Skeletal muscle tissue (tissue), 4 donors: ENCODE measurements around the gene SH3BP4. TPM values are rescaled to one million over a fixed set of nuclear protein-coding genes. Genes with fewer than 3 reads are reported as not detected.

ENCODE experiments used
- H3K27ac ChIP-seq: one replicate; pipeline ENCODE4 v1.7.0; 2013; ENCODE audit warnings: mild to moderate bottlenecking, low read depth, low read length, inconsistent platforms
- H3K27me3 ChIP-seq, 3 donors: one replicate each; pipeline ENCODE4 v1.7.0; 2013; ENCODE audit warnings: low read length in 3 of 3; ENCODE audit not compliant: control insufficient read depth in 3 of 3, insufficient read depth in 3 of 3
- H3K36me3 ChIP-seq, 3 donors: one replicate each; pipeline ENCODE4 v1.7.0; 2013; ENCODE audit warnings: low read length in 3 of 3; ENCODE audit not compliant: control insufficient read depth in 3 of 3, insufficient read depth in 3 of 3
- H3K4me1 ChIP-seq, 3 donors: one replicate each; pipeline ENCODE4 v1.7.0; 2013; ENCODE audit warnings: low read length in 3 of 3, mild to moderate bottlenecking in 3 of 3; ENCODE audit not compliant: control insufficient read depth in 3 of 3, insufficient read depth in 3 of 3
- H3K4me3 ChIP-seq, 3 donors: one replicate each; pipeline ENCODE4 v1.7.0; 2013; ENCODE audit warnings: low read length in 3 of 3
- H3K9ac ChIP-seq, 3 donors: one replicate each; pipeline ENCODE4 v1.7.0; 2013; ENCODE audit warnings: low read length in 3 of 3, mild to moderate bottlenecking in 3 of 3, moderate library complexity in 2 of 3, low read depth in 1 of 3
- H3K9me3 ChIP-seq, 3 donors: one replicate each; pipeline ENCODE4 v1.7.0; 2013; ENCODE audit warnings: low read length in 3 of 3; ENCODE audit not compliant: control insufficient read depth in 3 of 3
- total RNA-seq: library from RNA; depleted of rRNA; stranded (reverse); fragments of >200 nt; gene quantifications from one replicate; pipeline ENCODE4 v1.2.3, GENCODE V29; 2014
- donor health status: Osteomylitis.

SH3BP4 gene
- total RNA-seq, 1 donor from 2014 or later = 8.9 TPM

GRCh38 chr2:235025800-235026536 lies 74.2 kb downstream of the SH3BP4 start:
- no peak overlapping the region for H3K27ac ChIP-seq
- no peaks in the 10 kb centered on the region for H3K27me3 ChIP-seq
- H3K9ac ChIP-seq = no peak overlapping the region
- H3K36me3 ChIP-seq = no peaks in the 10 kb centered on the region
- H3K9me3 ChIP-seq = no peaks in the 10 kb centered on the region
- no peak overlapping the region for H3K4me3 ChIP-seq
- peaks cover 9 to 24% (median 13%) of the 10 kb centered on the region in 3 donors for H3K4me1 ChIP-seq

DNA sequence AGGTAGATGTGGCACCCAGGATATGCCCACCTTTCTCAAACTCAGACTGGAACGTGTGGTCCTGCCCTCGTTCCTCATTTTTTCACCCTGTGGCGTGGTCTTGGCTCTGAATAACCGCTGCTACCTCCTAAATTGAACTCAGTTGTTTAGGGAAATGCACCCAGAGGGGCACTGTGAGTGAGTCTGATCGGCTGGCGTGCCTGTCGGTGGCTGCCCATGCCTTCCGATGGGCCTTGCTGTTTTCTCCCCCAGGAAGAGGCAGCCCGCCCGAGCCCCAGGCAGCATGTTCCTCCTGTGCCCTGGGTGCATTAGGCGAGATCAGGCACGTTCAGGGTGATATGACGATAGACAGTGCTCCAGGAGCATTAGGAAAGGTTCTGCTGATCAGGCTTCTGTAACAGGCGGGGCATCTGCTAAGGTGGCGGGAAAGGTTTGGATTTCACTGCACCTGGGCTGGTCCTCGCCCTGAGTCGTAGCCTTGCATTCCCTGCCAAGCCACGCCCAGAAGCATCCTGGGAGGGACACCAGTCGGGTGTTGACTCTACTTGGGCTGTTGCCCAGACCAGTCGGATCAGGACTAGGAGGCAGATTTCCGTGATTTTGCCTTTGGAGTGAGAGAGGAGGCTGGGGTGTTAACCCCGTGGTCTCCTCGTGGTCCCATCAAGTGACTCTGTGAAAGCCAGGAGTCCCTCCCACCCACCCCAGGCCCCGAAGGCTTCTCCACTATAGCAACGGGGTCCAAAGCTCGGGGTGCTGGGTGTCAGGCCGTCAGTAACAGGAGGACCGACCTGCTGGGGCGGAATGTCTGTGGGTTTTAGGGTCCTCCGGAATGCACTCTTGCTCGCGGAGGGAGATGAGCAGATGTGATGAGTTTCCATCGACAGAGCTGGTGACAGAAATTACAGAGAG lies 75.1 kb downstream of the SH3BP4 start:
- H3K9ac ChIP-seq = no peak overlapping the region
- H3K27me3 ChIP-seq = no peaks in the 10 kb centered on the region
- H3K9me3 ChIP-seq = no peaks in the 10 kb centered on the region
- H3K4me1 ChIP-seq = peaks cover 9 to 24% (median 13%) of the 10 kb centered on the region in 3 donors
- no peak overlapping the region for H3K27ac ChIP-seq
- no peaks in the 10 kb centered on the region for H3K36me3 ChIP-seq
- H3K4me3 ChIP-seq = no peak overlapping the region

- Histone ChIP-seq H3K4me3 (no peak overlapping the region), H3K4me1 (peaks cover 9 to 24% (median 13%) of the 10 kb centered on the region in 3 donors), H3K9me3 (no peaks in the 10 kb centered on the region), H3K36me3 (no peaks in the 10 kb centered on the region), H3K27ac (no peak overlapping the region), H3K27me3 (no peaks in the 10 kb centered on the region), H3K9ac (no peak overlapping the region)
Observed at GRCh38 chr2:235027558-235028214, 75.9 kb downstream of the SH3BP4 start.

GRCh38 chr2:235028646-235029045 lies 76.8 kb downstream of the SH3BP4 start:
- no peaks in the 10 kb centered on the region for H3K36me3 ChIP-seq
- H3K4me3 ChIP-seq = no peak overlapping the region
- H3K9me3 ChIP-seq = no peaks in the 10 kb centered on the region
- no peaks in the 10 kb centered on the region for H3K27me3 ChIP-seq
- H3K4me1 ChIP-seq = peaks cover 9 to 24% (median 13%) of the 10 kb centered on the region in 3 donors
- no peak overlapping the region for H3K9ac ChIP-seq
- no peak overlapping the region for H3K27ac ChIP-seq

DNA sequence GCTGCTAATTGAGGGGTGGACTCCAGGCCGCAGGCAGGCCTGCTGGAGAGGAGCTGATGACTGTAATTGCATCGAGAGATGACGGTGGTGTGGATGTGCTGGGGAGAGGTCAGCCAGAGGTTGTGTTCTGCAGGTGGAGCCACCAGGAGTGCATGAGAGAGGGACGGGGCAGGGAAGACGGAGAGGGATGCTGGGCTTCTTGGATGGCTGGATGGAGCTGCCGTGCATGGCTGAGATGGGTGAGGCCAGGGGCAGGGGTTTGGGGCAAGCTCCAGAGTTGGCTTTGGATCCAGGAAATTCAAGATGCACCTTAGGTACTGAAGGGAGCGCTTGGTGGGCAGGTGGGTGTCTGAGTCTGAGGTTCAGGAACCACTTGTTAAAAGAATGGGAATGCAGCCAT lies 77.2 kb downstream of the SH3BP4 start:
- Histone ChIP-seq H3K9me3 (no peaks in the 10 kb centered on the region), H3K9ac (no peak overlapping the region), H3K27ac (no peak overlapping the region), H3K4me3 (no peak overlapping the region), H3K36me3 (no peaks in the 10 kb centered on the region), H3K27me3 (no peaks in the 10 kb centered on the region), H3K4me1 (peaks cover 9 to 24% (median 13%) of the 10 kb centered on the region in 3 donors)

GRCh38 chr2:235030126-235030525 lies 78.3 kb downstream of the SH3BP4 start:
- Histone ChIP-seq H3K27ac (no peak overlapping the region), H3K9ac (no peak overlapping the region), H3K4me3 (no peak overlapping the region), H3K27me3 (no peaks in the 10 kb centered on the region), H3K4me1 (peaks cover 6 to 24% (median 13%) of the 10 kb centered on the region in 3 donors), H3K9me3 (no peaks in the 10 kb centered on the region), H3K36me3 (no peaks in the 10 kb centered on the region)

DNA sequence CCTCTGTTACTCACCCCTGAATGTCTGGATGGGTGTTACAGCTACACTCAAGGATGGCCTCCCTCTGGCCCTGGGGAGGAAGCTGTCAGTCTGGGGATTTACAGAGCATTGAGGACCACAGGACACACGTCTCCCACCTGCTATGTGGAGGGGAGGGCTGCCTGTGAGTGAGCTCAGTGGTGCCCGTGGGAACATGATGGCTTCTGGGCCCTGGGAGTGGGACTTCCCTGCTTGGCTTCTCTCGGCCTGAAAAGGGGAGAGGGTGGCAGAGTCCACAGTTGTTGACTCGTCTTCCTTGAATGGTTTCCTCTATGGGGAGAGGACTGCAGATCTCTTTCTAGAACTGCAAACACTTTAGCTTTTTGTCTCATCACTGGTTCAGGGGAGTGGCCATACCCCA lies 79.1 kb downstream of the SH3BP4 start:
- Histone ChIP-seq H3K4me3 (no peak overlapping the region), H3K27me3 (no peaks in the 10 kb centered on the region), H3K27ac (no peak overlapping the region), H3K9ac (peak overlapping the region in 1 of 3 donors; percentile 16), H3K9me3 (no peaks in the 10 kb centered on the region), H3K36me3 (no peaks in the 10 kb centered on the region), H3K4me1 (peaks cover 6 to 23% (median 11%) of the 10 kb centered on the region in 3 donors)

DNA sequence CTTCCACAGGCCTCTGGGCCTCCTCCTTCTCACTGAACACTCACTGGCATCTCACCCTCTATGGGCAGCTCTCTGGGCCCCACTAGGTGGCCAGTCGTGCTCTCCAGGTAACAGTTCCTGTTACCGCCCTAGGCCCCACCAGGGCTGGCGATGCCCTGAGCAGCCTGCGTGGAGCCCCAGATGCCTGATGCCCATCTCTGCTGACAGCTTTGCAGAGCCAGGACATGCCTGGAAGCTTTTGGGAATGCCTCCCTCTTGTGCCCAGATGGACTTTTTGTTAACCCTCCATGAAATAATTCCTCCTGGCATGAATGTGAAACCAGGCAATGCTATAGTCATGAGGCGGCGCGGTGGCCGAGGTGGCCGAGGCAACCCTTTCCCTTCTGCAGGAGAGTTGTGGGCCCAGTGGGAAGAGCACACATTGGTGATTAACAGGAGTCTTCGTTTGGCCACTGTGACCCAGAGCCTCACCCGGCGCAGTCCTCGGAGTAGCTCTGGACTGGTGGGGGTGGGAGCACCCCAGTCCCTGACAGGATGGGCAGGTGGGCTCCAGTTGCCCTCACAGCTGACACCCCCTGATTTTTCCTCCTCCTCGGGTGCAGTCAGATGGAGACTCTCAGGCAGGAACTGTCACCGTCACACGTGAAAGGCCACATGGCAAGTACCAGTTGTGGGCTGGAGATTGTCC lies 80.0 kb downstream of the SH3BP4 start:
- H3K4me3 ChIP-seq = no peak overlapping the region
- H3K36me3 ChIP-seq = no peaks in the 10 kb centered on the region
- H3K27ac ChIP-seq = no peak overlapping the region
- no peaks in the 10 kb centered on the region for H3K9me3 ChIP-seq
- H3K9ac ChIP-seq = no peak overlapping the region
- peaks cover 2 to 19% (median 2%) of the 10 kb centered on the region in 3 donors for H3K4me1 ChIP-seq
- no peaks in the 10 kb centered on the region for H3K27me3 ChIP-seq

- H3K27ac ChIP-seq = no peak overlapping the region
- H3K27me3 ChIP-seq = no peaks in the 10 kb centered on the region
- H3K9me3 ChIP-seq = no peaks in the 10 kb centered on the region
- peaks cover 0 to 16% (median 0%) of the 10 kb centered on the region in 3 donors for H3K4me1 ChIP-seq
- H3K9ac ChIP-seq = no peak overlapping the region
- no peak overlapping the region for H3K4me3 ChIP-seq
- H3K36me3 ChIP-seq = no peaks in the 10 kb centered on the region
Observed at GRCh38 chr2:235032466-235032865, 80.6 kb downstream of the SH3BP4 start.
